ENCODE results near the gene ABCF2. TPM values are rescaled to one million over a fixed set of nuclear protein-coding genes. Genes with fewer than 3 reads are reported as not detected.
A peak's percentile ranks its signal among the peaks of the same experiment; 100 is the strongest.

Gene ABCF2
- total RNA-seq, 1 donor from 2014 or later, result 35.8 TPM

GRCh38 chr7:151252961-151253711 is 26.1 kb upstream of the ABCF2 start:
- no peak for DNase-seq (ENCODE audit: low spot score)
- no peak for TF ChIP-seq CTCF (IDR thresholded peaks at IDR 0.05)
- Mint-ChIP-seq H3K27ac (ENCODE audit: unreplicated experiment) (peak overlapping the region; percentile 95), H3K9me3 (ENCODE audit: low read depth) (no peaks in the 10 kb centered on the region), H3K4me3 (ENCODE audit: unreplicated experiment) (peak overlapping the region; percentile 81), H3K36me3 (ENCODE audit: low read depth) (peaks cover 10% of the 10 kb centered on the region), H3K27me3 (ENCODE audit: low read depth) (no peaks in the 10 kb centered on the region), H3K4me1 (ENCODE audit: low read depth) (peaks cover 39% of the 10 kb centered on the region)

GRCh38 chr7:151252561-151252835 is 25.5 kb upstream of the ABCF2 start:
- Mint-ChIP-seq H3K4me1 (ENCODE audit: low read depth) (peaks cover 42% of the 10 kb centered on the region), H3K9me3 (ENCODE audit: low read depth) (no peaks in the 10 kb centered on the region), H3K27me3 (ENCODE audit: low read depth) (no peaks in the 10 kb centered on the region), H3K27ac (ENCODE audit: unreplicated experiment) (peak overlapping the region; percentile 95), H3K36me3 (ENCODE audit: low read depth) (peaks cover 6% of the 10 kb centered on the region), H3K4me3 (ENCODE audit: unreplicated experiment) (peak overlapping the region; percentile 81)
- TF ChIP-seq CTCF (IDR thresholded peaks at IDR 0.05), result no peak
- DNase-seq (ENCODE audit: low spot score), result no peak

GRCh38 chr7:151251689-151252560 is 24.9 kb upstream of the ABCF2 start:
- H3K9me3 Mint-ChIP-seq (ENCODE audit: low read depth), result no peaks in the 10 kb centered on the region
- peaks cover 48% of the 10 kb centered on the region for H3K4me1 Mint-ChIP-seq (ENCODE audit: low read depth)
- peaks cover 6% of the 10 kb centered on the region for H3K36me3 Mint-ChIP-seq (ENCODE audit: low read depth)
- peak overlapping the region; percentile 81 for H3K4me3 Mint-ChIP-seq (ENCODE audit: unreplicated experiment)
- DNase-seq (ENCODE audit: low spot score), result no peak
- no peak for TF ChIP-seq CTCF (IDR thresholded peaks at IDR 0.05)
- H3K27me3 Mint-ChIP-seq (ENCODE audit: low read depth), result no peaks in the 10 kb centered on the region
- H3K27ac Mint-ChIP-seq (ENCODE audit: unreplicated experiment), result peak overlapping the region; percentile 95

GRCh38 chr7:151251328-151251688 is 24.3 kb upstream of the ABCF2 start:
- peak overlapping the region; percentile 99 for H3K4me3 Mint-ChIP-seq (ENCODE audit: unreplicated experiment)
- no peaks in the 10 kb centered on the region for H3K27me3 Mint-ChIP-seq (ENCODE audit: low read depth)
- peak overlapping the region; percentile 100 for H3K27ac Mint-ChIP-seq (ENCODE audit: unreplicated experiment)
- peaks cover 3% of the 10 kb centered on the region for H3K36me3 Mint-ChIP-seq (ENCODE audit: low read depth)
- no peak for TF ChIP-seq CTCF (IDR thresholded peaks at IDR 0.05)
- H3K9me3 Mint-ChIP-seq (ENCODE audit: low read depth), result no peaks in the 10 kb centered on the region
- peaks cover 54% of the 10 kb centered on the region for H3K4me1 Mint-ChIP-seq (ENCODE audit: low read depth)
- no peak for DNase-seq (ENCODE audit: low spot score)

GRCh38 chr7:151250181-151251132 is 23.5 kb upstream of the ABCF2 start:
- no peaks in the 10 kb centered on the region for H3K9me3 Mint-ChIP-seq (ENCODE audit: low read depth)
- no peaks in the 10 kb centered on the region for H3K27me3 Mint-ChIP-seq (ENCODE audit: low read depth)
- H3K4me1 Mint-ChIP-seq (ENCODE audit: low read depth), result peaks cover 61% of the 10 kb centered on the region
- H3K27ac Mint-ChIP-seq (ENCODE audit: unreplicated experiment), result peak overlapping the region; percentile 100
- DNase-seq (ENCODE audit: low spot score), result no peak
- TF ChIP-seq CTCF (IDR thresholded peaks at IDR 0.05), result no peak
- H3K36me3 Mint-ChIP-seq (ENCODE audit: low read depth), result peaks cover 2% of the 10 kb centered on the region
- H3K4me3 Mint-ChIP-seq (ENCODE audit: unreplicated experiment), result peak overlapping the region; percentile 99

Data from chondrocyte (in vitro differentiated cells).